GM19239 (cell line): ENCODE data around the gene TNRC18.
A peak's percentile ranks its signal among the peaks of the same experiment; 100 is the strongest.

Experiments used
- DNase-seq: peaks from one replicate; pipeline ENCODE4 v3.0.0; 2011; ENCODE audit warnings: low spot score; ENCODE audit not compliant: insufficient read length
- FAIRE-seq: peaks from 2 replicates; lab custom pipeline; 2011; peaks lifted over from hg19 to GRCh38; lab: Jason Lieb, UNC

TNRC18 gene

DNA sequence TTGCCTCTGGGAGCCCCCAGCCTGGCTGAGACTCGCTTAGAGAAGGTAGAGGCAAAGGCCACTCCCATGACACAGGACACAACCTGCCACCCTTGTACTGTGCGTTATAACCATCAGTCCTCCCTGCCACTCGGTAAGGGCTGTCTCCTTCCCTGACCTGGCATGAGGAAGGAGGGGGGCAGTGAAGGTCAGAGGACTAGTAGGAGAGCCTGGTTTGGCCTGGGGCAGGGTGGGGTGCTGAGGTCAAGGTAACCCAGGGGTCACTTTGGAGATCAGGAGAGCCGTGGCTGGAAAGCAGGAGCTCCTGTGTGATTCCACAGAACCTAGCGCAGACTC lies 6.9 kb upstream of the TNRC18 start:
- DNase-seq = no peak

DNA sequence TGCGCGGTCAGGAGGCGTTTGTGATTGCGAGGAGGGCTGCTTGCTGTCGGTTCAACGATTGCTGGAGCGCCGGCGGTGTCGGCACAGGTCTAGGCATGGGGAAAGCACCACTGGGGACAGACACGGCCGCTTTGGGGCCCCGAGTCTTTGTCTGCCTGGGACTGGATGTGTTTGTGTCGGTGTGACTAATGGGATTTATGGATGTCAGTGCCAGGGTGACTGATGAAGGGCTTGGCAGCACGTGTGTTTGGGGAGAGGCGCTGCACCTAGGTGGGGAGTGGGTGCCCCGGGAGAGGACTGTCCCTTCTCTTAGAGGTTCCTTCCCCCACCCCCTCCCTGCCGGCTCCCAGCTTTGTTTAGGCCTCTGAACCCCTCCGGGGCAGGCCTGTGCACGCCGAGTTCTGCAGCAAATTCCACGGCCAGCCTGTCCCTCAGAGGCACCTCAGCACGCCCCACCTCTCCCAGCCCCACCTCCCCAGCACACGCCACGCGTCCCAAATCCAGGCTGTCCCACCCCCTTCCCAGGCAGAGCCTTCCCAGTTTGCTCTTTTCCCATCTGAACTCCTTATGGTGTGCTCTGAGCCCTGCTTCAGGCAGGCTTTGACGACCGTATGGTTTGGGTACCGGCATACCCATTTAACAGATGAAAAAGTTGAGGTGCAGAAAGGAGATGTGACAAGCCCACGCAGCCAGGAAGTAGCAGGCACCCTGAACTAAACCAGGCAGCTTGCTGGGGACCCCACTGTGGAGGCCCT lies 6.4 kb upstream of the TNRC18 start:
- DNase-seq = no peak
- FAIRE-seq = peak; percentile 57

More for the DNA sequence above, 6.9 kb upstream of the TNRC18 start:
- no peak for FAIRE-seq

DNA sequence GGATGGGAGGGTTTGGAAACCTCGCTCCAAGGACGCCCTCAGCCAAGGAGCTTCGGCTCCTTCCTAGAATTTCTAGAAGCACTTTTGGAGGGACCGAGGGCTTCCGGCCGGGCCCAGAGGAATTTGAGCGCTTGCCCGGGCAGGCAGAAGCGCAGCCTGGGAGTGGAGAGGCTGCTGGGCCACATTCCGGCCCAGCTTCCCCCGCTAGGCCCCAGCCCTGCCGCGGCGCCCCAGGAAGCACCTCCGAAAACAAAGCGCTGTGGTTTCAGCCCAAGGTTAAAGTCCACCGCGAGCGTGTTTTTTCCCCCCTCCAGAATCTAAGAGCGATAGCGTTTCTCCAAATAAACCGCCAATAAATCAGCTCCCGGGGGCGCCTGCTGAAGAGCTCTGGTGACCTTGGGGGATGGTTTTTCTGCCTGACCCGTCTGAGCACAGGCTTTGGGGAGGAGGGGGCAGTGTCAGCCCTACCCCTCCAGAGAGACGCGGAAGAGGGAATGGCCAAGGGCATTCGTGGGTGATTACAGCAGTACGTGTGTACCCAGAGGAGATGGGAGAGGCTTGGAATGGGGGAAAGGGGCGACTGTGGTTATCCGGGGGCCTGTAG lies 5.7 kb upstream of the TNRC18 start:
- no peak for DNase-seq
- peak; percentile 28 for FAIRE-seq

DNA sequence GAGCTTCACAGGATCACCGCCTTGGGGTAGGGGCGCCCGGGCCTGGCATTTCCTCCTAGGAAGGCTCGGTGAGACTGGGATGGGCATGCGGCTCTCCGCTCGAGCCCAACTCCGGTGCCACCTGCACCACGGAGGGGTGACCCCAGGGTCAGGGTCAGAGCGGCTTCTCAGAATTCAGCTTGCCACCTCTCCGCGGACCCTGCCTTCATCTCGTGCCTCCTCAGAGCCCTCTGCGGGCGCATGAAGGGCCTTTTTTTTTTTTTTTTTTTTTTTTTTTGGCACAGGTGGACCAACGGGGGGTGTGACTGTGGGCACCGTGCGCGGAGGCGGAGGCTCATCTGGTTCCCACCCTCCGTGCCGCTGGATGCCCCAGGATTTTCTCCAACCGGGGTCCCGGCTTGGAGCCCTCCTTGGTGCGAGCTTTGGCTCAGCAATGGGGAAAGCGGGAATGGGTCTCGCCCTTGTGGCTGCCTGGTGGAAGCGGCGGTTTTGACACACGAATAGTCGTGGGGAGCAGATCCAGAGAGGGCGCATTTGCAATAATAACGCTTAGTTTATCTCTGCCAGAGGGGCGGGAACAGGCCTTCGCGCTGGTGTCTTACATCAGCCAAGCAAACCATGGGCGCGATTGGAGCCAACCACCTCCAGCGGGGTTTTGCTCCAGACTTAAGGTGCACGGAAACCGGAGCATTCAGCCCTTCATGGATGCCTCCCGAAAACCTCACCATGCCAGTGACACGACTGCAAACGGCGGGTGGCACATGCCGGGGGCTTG lies 5.0 kb upstream of the TNRC18 start:
- DNase-seq (no peak), FAIRE-seq (peak; percentile 45)

DNA sequence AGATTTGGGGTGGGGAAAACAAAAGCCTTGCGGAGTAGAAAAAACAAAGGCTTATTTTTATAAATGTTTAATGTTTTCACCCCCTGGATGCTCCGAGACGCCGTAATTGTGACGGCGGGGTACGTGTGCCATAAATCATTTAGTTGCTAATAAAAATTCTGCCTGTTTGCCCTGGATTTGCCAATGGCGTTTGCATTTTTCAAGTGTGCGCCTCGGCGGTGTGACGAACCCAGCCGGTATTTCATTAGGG lies 2.5 kb upstream of the TNRC18 start:
- FAIRE-seq (no peak), DNase-seq (no peak)

DNA sequence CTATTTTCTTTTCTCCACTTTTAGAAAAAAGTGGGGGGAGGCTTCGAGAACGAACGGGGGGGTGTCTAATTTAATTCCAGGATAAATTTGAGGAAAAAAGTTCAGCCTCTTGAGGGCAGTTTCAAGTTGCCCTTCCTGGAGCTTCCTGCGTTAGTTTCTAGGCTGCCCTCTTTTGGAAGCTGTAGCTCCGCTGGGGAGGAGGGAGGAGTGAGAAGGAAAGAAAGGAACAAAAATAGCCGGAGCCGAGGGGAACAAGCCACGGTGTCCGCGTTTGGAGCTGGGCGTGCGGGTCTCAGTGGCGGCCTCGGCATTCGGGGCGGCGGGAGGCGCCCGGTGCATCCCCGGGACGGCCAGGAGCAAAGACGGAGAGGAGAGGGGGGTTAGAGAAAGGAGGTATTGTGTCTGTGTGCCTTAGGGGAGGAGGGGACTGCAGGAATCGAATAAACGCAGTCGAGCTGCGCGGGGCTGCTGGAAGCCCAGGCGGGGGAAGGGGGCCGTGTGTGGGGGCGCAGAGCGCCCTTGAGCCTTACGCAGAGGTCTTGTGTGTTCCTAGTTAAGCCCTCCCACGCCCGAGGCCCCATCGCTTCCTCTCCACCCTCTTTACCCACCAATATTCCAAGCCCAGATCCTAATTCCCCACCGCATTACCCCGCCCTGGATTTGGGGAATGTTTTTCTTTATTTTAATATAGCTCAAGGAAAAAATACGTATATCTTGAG lies 2.0 kb upstream of the TNRC18 start:
- DNase-seq = no peak
- FAIRE-seq = no peak

DNA sequence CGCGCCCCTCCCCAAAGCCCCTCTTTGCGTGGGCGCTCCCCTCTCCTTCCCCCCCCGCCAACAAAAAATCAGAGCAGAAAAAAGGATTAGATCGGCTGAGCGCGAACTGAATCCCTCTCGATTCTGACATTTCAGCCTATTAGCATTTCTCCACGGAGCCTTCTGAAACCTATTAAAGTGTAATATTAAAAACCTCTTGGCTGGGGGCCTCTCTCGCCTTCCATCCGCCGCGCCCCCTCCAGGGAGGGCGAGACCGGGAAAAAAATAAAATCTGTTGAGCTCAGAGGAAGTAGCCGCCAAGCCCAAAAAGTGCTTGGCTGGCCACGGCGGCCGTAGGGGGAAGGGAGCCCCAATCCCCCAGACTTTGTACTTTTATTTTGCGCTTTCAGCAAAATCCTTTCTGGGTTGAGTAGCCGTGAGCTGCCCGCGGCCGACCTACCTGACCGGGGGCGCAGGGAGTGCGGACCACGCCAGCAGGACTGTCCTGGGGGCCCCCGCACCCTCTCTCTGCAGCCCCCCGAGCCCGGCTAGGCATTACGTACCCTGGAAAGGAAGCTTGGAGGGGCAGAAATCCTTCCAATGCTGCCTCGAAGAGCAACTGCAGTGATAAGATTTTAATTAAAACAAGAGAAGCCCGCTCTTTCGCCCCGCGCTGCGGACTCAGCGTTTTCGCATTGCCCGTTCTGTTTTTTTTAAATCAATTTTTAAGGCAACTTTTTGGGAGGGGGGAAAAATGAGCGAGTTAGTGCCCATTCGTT lies 1.3 kb upstream of the TNRC18 start:
- FAIRE-seq (peak; percentile 74), DNase-seq (no peak)

DNA sequence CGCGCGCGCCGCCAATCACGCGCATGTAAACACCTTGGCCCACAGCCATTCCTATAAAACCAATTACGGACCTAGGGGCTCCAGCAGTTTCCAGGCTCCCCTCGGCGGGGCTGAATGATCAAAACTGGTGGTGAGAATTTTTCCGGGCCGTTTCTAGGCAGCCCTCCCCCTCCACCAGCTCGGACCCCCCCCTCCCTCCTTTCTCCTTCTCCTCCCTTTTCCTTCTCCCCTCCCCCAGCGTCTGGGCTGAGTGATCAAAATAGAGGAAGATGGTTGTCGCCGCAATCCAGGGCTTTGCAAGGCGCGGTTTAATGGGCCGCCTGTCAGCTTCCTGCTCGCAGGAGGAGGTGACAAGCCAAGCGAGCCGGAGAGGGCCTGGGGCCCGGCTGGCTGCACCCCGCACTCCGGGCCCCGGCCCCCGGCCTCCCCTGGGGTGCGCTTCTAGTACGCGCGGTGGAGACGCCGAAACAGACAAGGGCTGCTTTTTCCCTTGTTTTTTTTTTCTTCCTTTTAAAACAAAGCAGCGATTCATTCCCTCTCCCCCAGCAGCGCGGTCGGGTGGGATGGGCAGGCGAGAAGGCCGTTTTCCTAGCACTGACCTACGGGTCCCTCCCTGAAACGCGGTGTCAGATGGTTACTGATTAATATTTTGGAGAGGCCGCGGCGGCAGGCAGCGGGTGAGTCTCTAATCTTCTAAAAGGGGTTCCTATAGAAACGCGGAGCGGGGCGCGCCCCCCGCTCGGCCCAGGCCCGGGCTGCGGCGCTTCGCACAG lies 528 bp upstream of the TNRC18 start:
- DNase-seq (no peak), FAIRE-seq (peak; percentile 86)

DNA sequence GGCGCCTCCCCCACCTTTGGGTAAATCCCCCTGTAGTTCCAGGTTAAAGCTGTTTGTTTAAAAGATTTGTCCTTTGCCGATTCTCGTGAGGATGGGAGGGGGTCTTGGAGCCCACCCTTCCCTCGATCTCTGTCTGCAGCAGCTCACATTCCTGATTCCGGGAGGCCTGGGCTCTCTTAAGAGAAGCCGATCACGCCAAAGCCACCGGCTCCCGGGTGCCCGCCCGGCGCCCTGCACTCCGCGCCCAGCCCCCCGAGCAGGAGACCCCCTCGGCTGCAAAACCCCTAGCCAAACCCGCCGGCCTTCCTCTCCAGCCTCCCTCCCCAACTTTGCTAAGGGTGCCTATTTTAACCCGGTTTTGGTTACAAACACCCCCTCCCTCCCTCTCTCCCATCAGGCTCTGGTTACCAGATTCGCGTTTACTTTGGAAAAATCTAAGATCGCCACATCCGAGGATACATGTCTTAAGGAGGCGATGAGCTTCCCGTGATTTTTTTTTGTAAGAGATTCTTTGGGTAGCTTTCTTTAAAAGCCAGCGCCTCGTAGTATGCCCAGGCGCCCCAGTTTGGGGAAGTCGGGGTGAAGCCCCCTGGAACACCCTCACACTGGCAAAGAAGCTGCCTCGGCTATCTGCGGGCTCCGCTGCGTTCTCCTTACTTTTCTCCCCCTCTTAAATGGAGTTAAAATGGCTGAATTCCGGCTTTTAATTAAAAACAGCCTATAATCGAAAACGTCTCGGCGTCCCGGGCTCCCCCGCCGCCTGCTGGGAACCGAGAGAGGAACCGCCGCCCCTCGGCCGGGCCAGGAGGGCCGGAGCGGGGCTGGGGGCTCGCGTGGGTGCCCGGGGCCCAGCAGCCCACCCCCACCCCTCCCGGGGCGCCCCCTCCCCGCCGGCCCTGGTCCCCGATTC lies 983 bp downstream of the TNRC18 start:
- FAIRE-seq (peak; percentile 62), DNase-seq (no peak)

DNA sequence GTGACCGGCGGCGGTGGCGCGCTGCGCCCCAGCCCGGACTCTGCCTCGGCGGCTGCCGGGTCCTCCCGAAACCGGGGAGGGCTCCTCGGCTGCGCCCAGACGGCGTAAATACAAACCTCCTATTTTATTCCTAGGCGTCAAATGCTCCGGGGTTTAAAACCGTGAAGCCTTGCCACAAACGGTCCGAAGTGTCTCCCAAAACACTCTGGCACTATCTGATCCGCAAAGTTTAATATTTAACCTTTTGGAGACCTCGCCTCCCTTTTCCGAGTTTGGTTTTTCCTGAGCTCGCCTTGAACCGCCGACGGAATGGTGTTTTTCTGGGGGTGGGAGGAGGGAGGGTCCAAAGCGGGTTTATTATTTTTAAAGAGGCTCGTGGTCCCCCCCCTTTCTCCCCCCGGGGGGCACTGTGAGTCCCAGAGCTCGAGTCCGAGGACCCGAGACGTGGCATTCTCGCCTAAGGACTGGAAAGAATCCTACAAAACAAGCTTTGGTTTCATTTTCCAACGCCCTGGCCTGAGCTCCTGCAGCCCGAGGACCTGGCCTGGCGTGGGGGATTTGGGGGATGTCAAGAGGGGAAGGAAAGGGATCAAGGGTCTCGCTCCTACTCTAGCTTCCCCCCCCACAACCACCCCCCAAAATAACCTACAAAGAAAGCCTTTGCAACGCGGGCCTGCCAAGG lies 1.8 kb downstream of the TNRC18 start:
- no peak for DNase-seq

DNA sequence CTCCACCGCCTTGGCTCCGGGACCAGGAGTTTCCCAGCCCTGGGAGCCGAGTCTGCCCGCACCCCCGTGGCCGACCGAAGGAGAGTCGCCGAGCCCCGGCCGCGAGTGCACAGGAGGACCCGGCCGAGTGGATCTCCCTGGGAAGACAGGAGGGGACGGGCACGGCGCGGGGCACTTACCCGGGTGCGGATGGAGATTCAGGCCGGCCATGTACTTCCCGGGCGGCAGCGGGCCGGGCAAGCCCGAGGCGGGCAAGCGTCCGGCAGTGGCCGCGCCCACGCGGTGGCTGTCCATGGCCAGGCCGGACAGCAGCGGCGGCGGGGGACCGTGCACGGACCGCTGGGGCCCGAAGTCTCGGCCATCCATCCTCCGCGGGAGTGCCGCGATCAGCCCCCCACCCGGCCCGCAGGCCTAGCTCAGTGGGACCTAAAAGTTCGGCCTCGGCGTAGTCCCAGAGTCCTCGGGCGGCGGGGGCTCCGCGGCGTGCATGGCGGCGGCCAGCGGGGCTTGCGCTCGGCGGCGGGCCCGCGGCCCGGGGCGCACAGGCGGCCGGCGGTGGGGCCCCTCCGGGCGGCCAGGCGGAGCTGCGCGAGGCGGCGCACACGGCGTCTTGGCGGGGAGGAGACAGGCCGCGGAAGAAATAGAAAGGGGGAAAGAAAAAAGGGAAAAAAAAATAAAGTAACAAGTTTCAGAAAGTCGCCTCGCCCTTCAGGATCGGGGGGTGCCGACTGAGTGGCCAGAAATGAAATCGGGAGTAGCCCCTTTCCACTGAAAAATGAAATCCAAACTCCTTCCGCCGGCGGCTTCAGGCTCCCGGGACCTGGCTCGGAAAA lies 2.5 kb downstream of the TNRC18 start:
- DNase-seq (no peak), FAIRE-seq (no peak)

More for the DNA sequence above, 1.8 kb downstream of the TNRC18 start:
- peak; percentile 51 for FAIRE-seq

DNA sequence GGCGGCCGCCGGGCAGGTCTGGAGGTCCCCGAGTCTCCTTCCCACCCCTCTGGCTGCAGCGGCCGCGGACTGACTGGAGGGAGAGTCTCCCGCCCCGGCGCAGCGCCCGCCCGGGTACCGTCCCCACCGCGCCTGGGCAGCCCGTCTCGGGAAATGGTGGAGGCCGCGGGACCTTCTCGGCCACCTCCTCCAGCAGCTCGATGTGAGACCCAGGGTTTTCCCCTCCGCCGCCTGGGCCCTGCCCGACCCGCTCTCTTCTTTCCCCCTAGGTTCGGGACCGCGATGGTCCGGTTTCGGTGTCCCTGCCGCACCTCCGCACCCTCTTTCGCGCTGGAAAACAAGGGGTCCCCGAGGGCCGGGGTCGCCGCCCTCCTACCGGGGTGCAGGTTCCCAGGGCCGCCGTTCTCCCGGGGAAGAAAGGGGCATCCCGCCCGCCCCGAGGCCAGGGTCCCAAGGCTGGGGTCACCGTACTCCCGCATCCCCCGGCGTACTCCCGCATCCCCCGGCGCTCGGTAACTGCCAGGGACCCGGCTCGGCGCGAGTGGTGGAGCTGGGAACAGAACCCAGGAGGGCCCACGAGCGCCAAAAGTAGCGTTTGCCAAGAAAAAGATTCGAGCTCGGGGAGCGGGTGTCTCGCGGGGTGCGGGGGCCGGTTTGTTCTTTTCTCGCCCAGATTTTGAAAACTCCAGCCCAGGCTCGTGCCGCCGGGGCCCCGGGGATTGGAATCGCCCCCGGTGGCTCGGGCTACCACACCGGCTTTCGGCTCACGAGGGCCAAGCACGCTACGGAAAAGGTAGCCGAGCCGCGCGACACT lies 3.4 kb downstream of the TNRC18 start:
- FAIRE-seq (no peak), DNase-seq (no peak)

DNA sequence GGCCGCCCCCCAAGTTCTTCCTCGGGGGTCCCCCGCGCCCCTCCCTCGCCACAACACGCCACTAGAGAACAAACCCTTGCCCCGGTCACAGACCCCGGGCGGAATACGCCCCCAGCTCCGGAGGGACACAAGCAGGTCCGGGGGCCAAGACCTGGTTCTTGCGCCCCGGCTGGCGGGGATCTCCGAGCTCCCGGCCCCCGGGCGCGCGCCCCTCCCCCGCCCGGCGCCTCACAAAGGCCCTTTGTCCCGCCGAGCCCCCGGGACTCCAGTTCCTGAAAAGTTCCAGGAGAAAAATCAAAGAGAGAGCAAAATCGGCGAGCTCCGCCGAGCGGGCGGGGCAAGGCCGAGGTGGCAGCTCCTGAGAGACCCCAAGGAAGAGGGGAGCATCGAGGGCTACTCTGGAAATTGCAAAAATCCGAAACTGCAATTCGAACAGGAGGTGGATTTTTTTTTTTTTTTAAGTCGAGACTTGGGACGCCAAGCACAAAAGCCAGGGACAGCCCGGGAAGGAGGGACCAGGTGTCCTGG lies 4.0 kb downstream of the TNRC18 start:
- DNase-seq (no peak), FAIRE-seq (no peak)

DNA sequence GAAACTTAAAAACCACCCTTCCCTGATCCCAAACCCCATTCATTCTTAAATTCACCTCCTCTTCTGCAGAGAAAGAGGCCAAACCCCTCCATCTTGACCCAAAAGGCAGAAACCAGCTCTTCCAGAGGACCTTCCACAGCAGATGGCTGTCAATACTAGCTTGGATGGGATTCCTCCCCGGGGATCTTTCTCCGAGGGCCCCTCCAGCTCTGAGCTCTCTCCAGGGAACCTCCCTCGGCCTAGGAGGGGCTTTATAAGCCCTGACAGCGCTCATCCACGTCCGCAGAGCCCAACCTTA lies 5.4 kb downstream of the TNRC18 start:
- FAIRE-seq = no peak
- no peak for DNase-seq

DNA sequence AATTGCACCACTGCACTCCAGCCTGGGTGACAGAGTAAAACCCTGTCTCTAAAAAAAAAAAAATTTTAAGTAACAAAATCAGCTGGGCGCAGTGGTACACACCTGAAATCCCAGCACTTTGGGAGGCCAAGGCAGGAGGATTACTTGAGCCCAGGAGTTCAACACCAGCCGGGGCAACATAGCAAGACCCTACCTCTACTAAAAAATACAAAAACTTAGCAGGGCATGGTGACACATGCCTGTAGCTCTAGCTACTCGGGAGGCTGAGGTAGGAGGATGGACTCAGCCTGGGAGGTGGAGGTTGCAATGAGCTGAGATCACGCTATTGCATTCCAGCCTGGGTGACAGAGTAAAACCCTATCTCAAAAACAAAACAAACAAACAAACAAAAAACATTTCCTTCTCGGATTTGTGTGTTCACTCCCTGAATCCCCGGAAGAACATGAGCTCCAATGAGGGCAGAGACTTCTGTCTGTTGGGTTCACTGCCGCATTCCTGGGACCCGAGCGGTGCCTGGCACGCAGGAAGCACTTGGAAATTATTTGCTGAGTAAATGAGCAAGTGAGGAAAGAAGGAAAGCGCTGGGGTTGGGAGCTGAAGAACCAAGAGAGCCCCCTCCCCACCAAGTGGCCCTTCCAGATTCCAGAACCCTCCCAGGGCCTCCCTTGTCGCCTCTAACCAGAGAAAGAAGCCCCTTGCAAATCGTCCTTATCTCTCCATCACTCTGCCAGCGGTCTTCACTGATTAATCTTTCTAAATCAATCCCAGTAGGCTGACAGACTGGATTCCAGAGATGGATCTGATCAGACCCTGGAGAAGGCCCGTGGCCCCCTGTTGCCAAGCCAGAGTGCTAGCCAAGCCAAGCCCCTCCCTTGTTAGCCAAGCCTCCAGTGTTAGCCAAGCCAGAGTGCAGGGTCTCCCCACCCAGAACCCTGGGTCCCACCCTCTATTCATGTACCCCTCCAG lies 6.2 kb downstream of the TNRC18 start:
- FAIRE-seq (no peak), DNase-seq (no peak)
